ENCODE results near the gene SLC4A9.

The SLC4A9 gene

GRCh38 chr5:140383300-140383699 is 23.3 kb downstream of the SLC4A9 start:
- Histone ChIP-seq H3K9me3 (ENCODE audit: low read length) (no peaks in the 10 kb centered on the region), H3K36me3 (ENCODE audit: insufficient read depth, low read length) (no peaks in the 10 kb centered on the region), H3K27me3 (ENCODE audit: control insufficient read depth in 1 of 2, insufficient read depth in 2 of 2, low read length in 2 of 2) (no peaks in the 10 kb centered on the region), H3K4me1 (ENCODE audit: insufficient read depth, low read length) (no peaks in the 10 kb centered on the region), H3K9ac (ENCODE audit: low read length) (no peak overlapping the region), H3K4me3 (ENCODE audit: low read depth in 1 of 2, low read length in 2 of 2) (no peak overlapping the region), H3K27ac (ENCODE audit: low read depth, low read length) (no peak overlapping the region)

- Histone ChIP-seq H3K9ac (ENCODE audit: low read length) (no peak overlapping the region), H3K4me1 (ENCODE audit: insufficient read depth, low read length) (no peaks in the 10 kb centered on the region), H3K27me3 (ENCODE audit: control insufficient read depth in 1 of 2, insufficient read depth in 2 of 2, low read length in 2 of 2) (no peaks in the 10 kb centered on the region), H3K4me3 (ENCODE audit: low read depth in 1 of 2, low read length in 2 of 2) (no peak overlapping the region), H3K9me3 (ENCODE audit: low read length) (no peaks in the 10 kb centered on the region), H3K27ac (ENCODE audit: low read depth, low read length) (no peak overlapping the region), H3K36me3 (ENCODE audit: insufficient read depth, low read length) (no peaks in the 10 kb centered on the region)
Measured at GRCh38 chr5:140388052-140388451, 28.1 kb downstream of the SLC4A9 start.

GRCh38 chr5:140391312-140391711 is 31.3 kb downstream of the SLC4A9 start:
- H3K4me1 ChIP-seq (ENCODE audit: insufficient read depth, low read length), result no peaks in the 10 kb centered on the region
- H3K27ac ChIP-seq (ENCODE audit: low read depth, low read length), result no peak overlapping the region
- H3K36me3 ChIP-seq (ENCODE audit: insufficient read depth, low read length), result no peaks in the 10 kb centered on the region
- H3K9me3 ChIP-seq (ENCODE audit: low read length), result no peaks in the 10 kb centered on the region
- no peaks in the 10 kb centered on the region for H3K27me3 ChIP-seq (ENCODE audit: control insufficient read depth in 1 of 2, insufficient read depth in 2 of 2, low read length in 2 of 2)
- no peak overlapping the region for H3K4me3 ChIP-seq (ENCODE audit: low read depth in 1 of 2, low read length in 2 of 2)
- no peak overlapping the region for H3K9ac ChIP-seq (ENCODE audit: low read length)

- no peaks in the 10 kb centered on the region for H3K4me1 ChIP-seq (ENCODE audit: insufficient read depth, low read length)
- no peak overlapping the region for H3K4me3 ChIP-seq (ENCODE audit: low read depth in 1 of 2, low read length in 2 of 2)
- H3K9me3 ChIP-seq (ENCODE audit: low read length), result no peaks in the 10 kb centered on the region
- H3K36me3 ChIP-seq (ENCODE audit: insufficient read depth, low read length), result no peaks in the 10 kb centered on the region
- H3K27ac ChIP-seq (ENCODE audit: low read depth, low read length), result no peak overlapping the region
- no peaks in the 10 kb centered on the region for H3K27me3 ChIP-seq (ENCODE audit: control insufficient read depth in 1 of 2, insufficient read depth in 2 of 2, low read length in 2 of 2)
- H3K9ac ChIP-seq (ENCODE audit: low read length), result no peak overlapping the region
Measured at GRCh38 chr5:140391732-140392131, 31.7 kb downstream of the SLC4A9 start.

- Histone ChIP-seq H3K9ac (ENCODE audit: low read length) (no peak overlapping the region), H3K4me1 (ENCODE audit: insufficient read depth, low read length) (no peaks in the 10 kb centered on the region), H3K9me3 (ENCODE audit: low read length) (no peaks in the 10 kb centered on the region), H3K36me3 (ENCODE audit: insufficient read depth, low read length) (no peaks in the 10 kb centered on the region), H3K27me3 (ENCODE audit: control insufficient read depth in 1 of 2, insufficient read depth in 2 of 2, low read length in 2 of 2) (no peaks in the 10 kb centered on the region), H3K4me3 (ENCODE audit: low read depth in 1 of 2, low read length in 2 of 2) (no peak overlapping the region), H3K27ac (ENCODE audit: low read depth, low read length) (no peak overlapping the region)
Measured at GRCh38 chr5:140393738-140394137, 33.7 kb downstream of the SLC4A9 start.

GRCh38 chr5:140398379-140398811 is 38.4 kb downstream of the SLC4A9 start:
- Histone ChIP-seq H3K4me3 (ENCODE audit: low read depth in 1 of 2, low read length in 2 of 2) (no peak overlapping the region), H3K27ac (ENCODE audit: low read depth, low read length) (no peak overlapping the region), H3K9ac (ENCODE audit: low read length) (no peak overlapping the region), H3K36me3 (ENCODE audit: insufficient read depth, low read length) (no peaks in the 10 kb centered on the region), H3K27me3 (ENCODE audit: control insufficient read depth in 1 of 2, insufficient read depth in 2 of 2, low read length in 2 of 2) (no peaks in the 10 kb centered on the region), H3K4me1 (ENCODE audit: insufficient read depth, low read length) (peaks cover 15% of the 10 kb centered on the region), H3K9me3 (ENCODE audit: low read length) (no peaks in the 10 kb centered on the region)

GRCh38 chr5:140399979-140400729 is 40.2 kb downstream of the SLC4A9 start:
- Histone ChIP-seq H3K4me1 (ENCODE audit: insufficient read depth, low read length) (peaks cover 30% of the 10 kb centered on the region), H3K27ac (ENCODE audit: low read depth, low read length) (peak overlapping the region; percentile 100), H3K9me3 (ENCODE audit: low read length) (no peaks in the 10 kb centered on the region), H3K4me3 (ENCODE audit: low read depth in 1 of 2, low read length in 2 of 2) (peak overlapping the region; percentile 73 to 78), H3K9ac (ENCODE audit: low read length) (peak overlapping the region; percentile 82), H3K27me3 (ENCODE audit: control insufficient read depth in 1 of 2, insufficient read depth in 2 of 2, low read length in 2 of 2) (no peaks in the 10 kb centered on the region), H3K36me3 (ENCODE audit: insufficient read depth, low read length) (no peaks in the 10 kb centered on the region)

GRCh38 chr5:140400730-140401361 is 40.9 kb downstream of the SLC4A9 start:
- Histone ChIP-seq H3K4me1 (ENCODE audit: insufficient read depth, low read length) (peaks cover 31% of the 10 kb centered on the region), H3K27ac (ENCODE audit: low read depth, low read length) (peak overlapping the region; percentile 100), H3K36me3 (ENCODE audit: insufficient read depth, low read length) (no peaks in the 10 kb centered on the region), H3K27me3 (ENCODE audit: control insufficient read depth in 1 of 2, insufficient read depth in 2 of 2, low read length in 2 of 2) (no peaks in the 10 kb centered on the region), H3K4me3 (ENCODE audit: low read depth in 1 of 2, low read length in 2 of 2) (peak overlapping the region; percentile 73 to 78), H3K9ac (ENCODE audit: low read length) (peak overlapping the region; percentile 82), H3K9me3 (ENCODE audit: low read length) (no peaks in the 10 kb centered on the region)

- no peaks in the 10 kb centered on the region for H3K36me3 ChIP-seq (ENCODE audit: insufficient read depth, low read length)
- H3K4me1 ChIP-seq (ENCODE audit: insufficient read depth, low read length), result peaks cover 31% of the 10 kb centered on the region
- H3K27me3 ChIP-seq (ENCODE audit: control insufficient read depth in 1 of 2, insufficient read depth in 2 of 2, low read length in 2 of 2), result no peaks in the 10 kb centered on the region
- H3K4me3 ChIP-seq (ENCODE audit: low read depth in 1 of 2, low read length in 2 of 2), result peak within 1 kb of the TSS; percentile 78 to 99
- H3K9me3 ChIP-seq (ENCODE audit: low read length), result no peaks in the 10 kb centered on the region
- peak within 1 kb of the TSS; percentile 100 for H3K27ac ChIP-seq (ENCODE audit: low read depth, low read length)
- H3K9ac ChIP-seq (ENCODE audit: low read length), result peak within 1 kb of the TSS; percentile 93
Measured at GRCh38 chr5:140401362-140402257, 41.6 kb downstream of the SLC4A9 start, which contains the start of gene ANKHD1. ANKHD1 (plus strand) TSS chr5:140401833; CDS start chr5:140401968, 135 bp downstream.

GRCh38 chr5:140402258-140403074 is 42.5 kb downstream of the SLC4A9 start:
- H3K4me1 ChIP-seq (ENCODE audit: insufficient read depth, low read length), result peaks cover 31% of the 10 kb centered on the region
- peak overlapping the region; percentile 97 for H3K27ac ChIP-seq (ENCODE audit: low read depth, low read length)
- H3K27me3 ChIP-seq (ENCODE audit: control insufficient read depth in 1 of 2, insufficient read depth in 2 of 2, low read length in 2 of 2), result no peaks in the 10 kb centered on the region
- H3K4me3 ChIP-seq (ENCODE audit: low read depth in 1 of 2, low read length in 2 of 2), result peak overlapping the region; percentile 72 to 99
- no peaks in the 10 kb centered on the region for H3K36me3 ChIP-seq (ENCODE audit: insufficient read depth, low read length)
- H3K9me3 ChIP-seq (ENCODE audit: low read length), result no peaks in the 10 kb centered on the region
- H3K9ac ChIP-seq (ENCODE audit: low read length), result peak overlapping the region; percentile 93

Measured in muscle layer of colon (tissue), 2 donors.